NCI-H1694 (cell line): Measurements from ENCODE around the gene MST1R.

Experiments
- DNase-seq: peaks from one replicate; lab custom pipeline; 2025; lab: John Stamatoyannopoulos, UW

The MST1R gene

GRCh38 chr3:49839193-49839809 lies 64.4 kb downstream of the MST1R start:
- peak; percentile 6 for DNase-seq
